ENCODE results near the gene FCHSD2. TPM values are rescaled to one million over a fixed set of nuclear protein-coding genes. Genes with fewer than 3 reads are reported as not detected.
A peak's percentile ranks its signal among the peaks of the same experiment; 100 is the strongest.

Gene FCHSD2
- total RNA-seq, 1 donor from 2014 or later: 18.9 TPM

- H3K36me3 Mint-ChIP-seq (ENCODE audit: low read depth, unreplicated experiment): no peaks in the 10 kb centered on the region
- peaks cover 8% of the 10 kb centered on the region for H3K4me1 ChIP-seq (ENCODE audit: insufficient read depth, low read length)
- no peaks in the 10 kb centered on the region for H3K9me3 Mint-ChIP-seq (ENCODE audit: unreplicated experiment)
- no peaks in the 10 kb centered on the region for H3K4me1 Mint-ChIP-seq (ENCODE audit: low read depth, unreplicated experiment)
- no peak overlapping the region for H3K27ac ChIP-seq (ENCODE audit: low read depth, low read length)
- peak; percentile 52 for TF ChIP-seq CTCF (IDR thresholded peaks at IDR 0.05; ENCODE audit: insufficient read depth, low read depth, low read length)
- TF ChIP-seq EZH2 (IDR thresholded peaks at IDR 0.05; ENCODE audit: insufficient read depth, low read length): no peak
- FAIRE-seq (no peak), DNase-seq (ENCODE audit: low read depth) (peak; percentile 59)
- no peaks in the 10 kb centered on the region for H3K9me3 ChIP-seq (ENCODE audit: insufficient read depth, low read depth, low read length)
- H3K79me2 ChIP-seq (ENCODE audit: insufficient read depth, low read length): no peaks in the 10 kb centered on the region
- no peak overlapping the region for H3K4me3 ChIP-seq (ENCODE audit: insufficient read depth, low read depth, low read length)
- H3K27me3 Mint-ChIP-seq (ENCODE audit: low read depth, unreplicated experiment): peaks cover 29% of the 10 kb centered on the region
- H3K4me3 Mint-ChIP-seq (ENCODE audit: unreplicated experiment): no peak overlapping the region
- no peak overlapping the region for H3K9ac ChIP-seq (ENCODE audit: low read length)
- H4K20me1 ChIP-seq (ENCODE audit: insufficient read depth, low read length): no peaks in the 10 kb centered on the region
- H3K36me3 ChIP-seq (ENCODE audit: insufficient read depth, low read length): no peaks in the 10 kb centered on the region
- H3K27ac Mint-ChIP-seq (ENCODE audit: unreplicated experiment): no peak overlapping the region
- peak overlapping the region; percentile 42 for H3K4me2 ChIP-seq (ENCODE audit: low read length)
- peak overlapping the region; percentile 64 for H2AFZ ChIP-seq (ENCODE audit: low read depth, low read length)
- H3K27me3 ChIP-seq (ENCODE audit: insufficient read depth, low read length): no peaks in the 10 kb centered on the region
These were observed 35.8 kb upstream of the FCHSD2 start for GRCh38 chr11:73177778-73178539.

- FAIRE-seq (no peak), DNase-seq (ENCODE audit: low read depth) (no peak)
- Histone ChIP-seq H2AFZ (ENCODE audit: low read depth, low read length) (peak overlapping the region; percentile 64), H3K4me2 (ENCODE audit: low read length) (peak overlapping the region; percentile 42), H3K9ac (ENCODE audit: low read length) (no peak overlapping the region), H3K79me2 (ENCODE audit: insufficient read depth, low read length) (no peaks in the 10 kb centered on the region), H3K4me3 (ENCODE audit: insufficient read depth, low read depth, low read length) (no peak overlapping the region), H4K20me1 (ENCODE audit: insufficient read depth, low read length) (no peaks in the 10 kb centered on the region), H3K4me1 (ENCODE audit: insufficient read depth, low read length) (peaks cover 8% of the 10 kb centered on the region), H3K27me3 (ENCODE audit: insufficient read depth, low read length) (no peaks in the 10 kb centered on the region), H3K27ac (ENCODE audit: low read depth, low read length) (no peak overlapping the region), H3K9me3 (ENCODE audit: insufficient read depth, low read depth, low read length) (no peaks in the 10 kb centered on the region), H3K36me3 (ENCODE audit: insufficient read depth, low read length) (no peaks in the 10 kb centered on the region)
- Mint-ChIP-seq H3K9me3 (ENCODE audit: unreplicated experiment) (no peaks in the 10 kb centered on the region), H3K36me3 (ENCODE audit: low read depth, unreplicated experiment) (no peaks in the 10 kb centered on the region), H3K27ac (ENCODE audit: unreplicated experiment) (no peak overlapping the region), H3K27me3 (ENCODE audit: low read depth, unreplicated experiment) (peaks cover 27% of the 10 kb centered on the region), H3K4me1 (ENCODE audit: low read depth, unreplicated experiment) (no peaks in the 10 kb centered on the region), H3K4me3 (ENCODE audit: unreplicated experiment) (no peak overlapping the region)
- TF ChIP-seq CTCF (IDR thresholded peaks at IDR 0.05; ENCODE audit: insufficient read depth, low read depth, low read length) (no peak), EZH2 (IDR thresholded peaks at IDR 0.05; ENCODE audit: insufficient read depth, low read length) (no peak)
These were observed 35.3 kb upstream of the FCHSD2 start for GRCh38 chr11:73177380-73177777.

- no peak overlapping the region for H3K9ac ChIP-seq (ENCODE audit: low read length)
- H2AFZ ChIP-seq (ENCODE audit: low read depth, low read length): no peak overlapping the region
- no peaks in the 10 kb centered on the region for H3K36me3 ChIP-seq (ENCODE audit: insufficient read depth, low read length)
- H3K27ac ChIP-seq (ENCODE audit: low read depth, low read length): no peak overlapping the region
- Mint-ChIP-seq H3K27ac (ENCODE audit: unreplicated experiment) (no peak overlapping the region), H3K4me1 (ENCODE audit: low read depth, unreplicated experiment) (no peaks in the 10 kb centered on the region), H3K9me3 (ENCODE audit: unreplicated experiment) (no peaks in the 10 kb centered on the region), H3K27me3 (ENCODE audit: low read depth, unreplicated experiment) (peaks cover 27% of the 10 kb centered on the region), H3K36me3 (ENCODE audit: low read depth, unreplicated experiment) (no peaks in the 10 kb centered on the region), H3K4me3 (ENCODE audit: unreplicated experiment) (no peak overlapping the region)
- DNase-seq (ENCODE audit: low read depth) (no peak), FAIRE-seq (no peak)
- no peaks in the 10 kb centered on the region for H4K20me1 ChIP-seq (ENCODE audit: insufficient read depth, low read length)
- peaks cover 8% of the 10 kb centered on the region for H3K4me1 ChIP-seq (ENCODE audit: insufficient read depth, low read length)
- H3K9me3 ChIP-seq (ENCODE audit: insufficient read depth, low read depth, low read length): no peaks in the 10 kb centered on the region
- H3K79me2 ChIP-seq (ENCODE audit: insufficient read depth, low read length): no peaks in the 10 kb centered on the region
- no peak overlapping the region for H3K4me2 ChIP-seq (ENCODE audit: low read length)
- no peak overlapping the region for H3K4me3 ChIP-seq (ENCODE audit: insufficient read depth, low read depth, low read length)
- TF ChIP-seq CTCF (IDR thresholded peaks at IDR 0.05; ENCODE audit: insufficient read depth, low read depth, low read length): no peak
- no peak for TF ChIP-seq EZH2 (IDR thresholded peaks at IDR 0.05; ENCODE audit: insufficient read depth, low read length)
- no peaks in the 10 kb centered on the region for H3K27me3 ChIP-seq (ENCODE audit: insufficient read depth, low read length)
These were observed 34.7 kb upstream of the FCHSD2 start for GRCh38 chr11:73176874-73177155.

All from astrocyte (in vitro differentiated cells and primary cell).